Pancreas (tissue), 10 donors: ENCODE data around the gene ARHGEF40. TPM values are rescaled to one million over a fixed set of nuclear protein-coding genes. Genes with fewer than 3 reads are reported as not detected.
A peak's percentile ranks its signal among the peaks of the same experiment; 100 is the strongest.

Source experiments
- ATAC-seq, 4 donors: fragments of 200-7000 bp; cut with Tn5 transposase; one replicate each; pipeline versions ENCODE4 v1.8.0 to v1.9.1; 2020; ENCODE audit warnings: mild to moderate bottlenecking in 4 of 4, moderate library complexity in 4 of 4
- DNase-seq, 6 donors: peaks; one replicate each; pipeline ENCODE4 v3.0.0-alpha.2; 2020
- FAIRE-seq: peaks from 2 replicates; lab custom pipeline; 2012; peaks lifted over from hg19 to GRCh38; lab: Jason Lieb, UNC
- H3K27ac ChIP-seq, 4 donors: fragments of 200-600 bp; sonication (generic); 1 replicate in 3 of 4; 2 replicates in 1 of 4; pipeline versions ENCODE4 v1.5.0 to v1.8.0; 2020
- H3K27me3 ChIP-seq, 4 donors: fragments of 200-600 bp; one replicate each; pipeline ENCODE4 v1.8.0; 2021
- H3K36me3 ChIP-seq, 3 donors: fragments of 200-600 bp; sonication (generic) in 1 of 3; one replicate each; pipeline versions ENCODE4 v1.5.0 to v1.8.0; 2020 to 2021
- H3K4me1 ChIP-seq, 3 donors: fragments of 200-600 bp; one replicate each; pipeline ENCODE4 v1.8.0; 2021
- H3K4me3 ChIP-seq, 4 donors: fragments of 200-600 bp; sonication (generic) in 2 of 4; one replicate each; pipeline versions ENCODE4 v1.5.0 to v1.8.0; 2020 to 2021
- H3K9me3 ChIP-seq, 4 donors: fragments of 200-600 bp; one replicate each; pipeline ENCODE4 v1.8.0; 2021
- WGBS, 2 donors: extraction: QIAGEN DNeasy Blood & Tissue Kit; methylation state at CpG; one replicate each; pipeline ENCODE4 v1.1.7; 2013; 5-methylcytosine and 5-hydroxymethylcytosine counted together
- intact Hi-C, 3 donors: fragments of 100-400 bp; cut with DNase I; formaldehyde crosslinking; loops; one replicate each; pipeline versions ENCODE4 v1.11.1 to v1.14.2; 2022
- microRNA-seq, 2 donors: library from miRNA; unstranded; fragments of <30 nt; microRNA quantifications; one replicate each; pipeline versions ENCODE4 to v1.1.0, GENCODE V29; 2019 to 2020
- polyA plus RNA-seq, 2 donors: library from polyadenylated mRNA; stranded (reverse); fragments of 200-250 nt; gene quantifications; one replicate each; pipeline ENCODE4 v1.2.3, GENCODE V29; 2013
- total RNA-seq, 6 donors: library from RNA; stranded (reverse); fragmentation: NEBNext Ultra II Directional in 4 of 6; extraction: Animal tissue kit (Norgen Biotek cat#: 25700) in 4 of 6; gene quantifications; one replicate each; pipeline versions ENCODE4 v1.2.1 to v1.2.4, GENCODE V29; 2021 to 2023
- TF ChIP-seq, protein P1 (sequence below), 4 donors: fragments of 200-600 bp; sonication (generic) in 3 of 4; IDR thresholded peaks; one replicate each; pipeline versions ENCODE4 v1.5.0 to v1.8.0; 2021; ENCODE audit warnings: antibody characterized with exemption in 4 of 4
- donor health status: healthy with polysubstance abuse.
- donor health status: DM: no; HTN: no; CAD: no; lungs with moderate emphysema.
- donor health status: DM: no; HTN: no; CAD: no.
- donor health status: control.
- donor health status: control.
- donor health status: Bipolar disorder and iron deficiency.
- donor health status: DM: yes; HTN: yes; CAD: no.
- donor health status: DM: no; HTN: no; CAD: no.
- donor health status: DM: no; HTN: no; CAD: no.
- donor health status: DM: yes; HTN: yes; CAD: no.

ARHGEF40 gene
- total and polyA plus RNA-seq, 8 donors, result 24.5 to 77.0 (median 43.8) TPM

DNA sequence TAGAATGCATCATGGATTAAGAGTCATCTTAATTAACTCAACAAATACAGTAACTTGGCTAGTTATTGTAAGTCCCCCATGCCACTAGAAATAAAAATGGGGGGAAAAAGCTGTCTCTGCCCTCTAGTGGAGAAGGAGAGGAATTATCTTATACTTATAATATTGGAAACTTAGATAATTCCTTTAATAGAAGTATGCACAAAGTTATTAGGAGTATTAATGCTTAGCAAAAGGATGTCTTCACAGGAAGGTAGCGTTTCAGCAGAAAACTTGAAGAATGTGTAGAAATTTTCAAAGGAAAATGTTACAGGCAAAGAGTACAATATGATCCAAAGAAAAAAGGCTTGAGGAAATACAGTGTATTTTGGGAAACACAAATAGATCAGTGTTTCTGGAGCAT, 65.9 kb downstream of the ARHGEF40 start:
- TF ChIP-seq, protein P1, sequence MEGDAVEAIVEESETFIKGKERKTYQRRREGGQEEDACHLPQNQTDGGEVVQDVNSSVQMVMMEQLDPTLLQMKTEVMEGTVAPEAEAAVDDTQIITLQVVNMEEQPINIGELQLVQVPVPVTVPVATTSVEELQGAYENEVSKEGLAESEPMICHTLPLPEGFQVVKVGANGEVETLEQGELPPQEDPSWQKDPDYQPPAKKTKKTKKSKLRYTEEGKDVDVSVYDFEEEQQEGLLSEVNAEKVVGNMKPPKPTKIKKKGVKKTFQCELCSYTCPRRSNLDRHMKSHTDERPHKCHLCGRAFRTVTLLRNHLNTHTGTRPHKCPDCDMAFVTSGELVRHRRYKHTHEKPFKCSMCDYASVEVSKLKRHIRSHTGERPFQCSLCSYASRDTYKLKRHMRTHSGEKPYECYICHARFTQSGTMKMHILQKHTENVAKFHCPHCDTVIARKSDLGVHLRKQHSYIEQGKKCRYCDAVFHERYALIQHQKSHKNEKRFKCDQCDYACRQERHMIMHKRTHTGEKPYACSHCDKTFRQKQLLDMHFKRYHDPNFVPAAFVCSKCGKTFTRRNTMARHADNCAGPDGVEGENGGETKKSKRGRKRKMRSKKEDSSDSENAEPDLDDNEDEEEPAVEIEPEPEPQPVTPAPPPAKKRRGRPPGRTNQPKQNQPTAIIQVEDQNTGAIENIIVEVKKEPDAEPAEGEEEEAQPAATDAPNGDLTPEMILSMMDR (IDR thresholded peaks at IDR 0.05), result peak; percentile 24 to 47 (median 32)
- intact Hi-C loops, result no loop called here
- DNase-seq, result no peak
- Histone ChIP-seq H3K36me3 (no peaks in the 10 kb centered on the region), H3K27me3 (no peaks in the 10 kb centered on the region), H3K4me3 (no peak overlapping the region), H3K9me3 (no peaks in the 10 kb centered on the region), H3K4me1 (no peaks in the 10 kb centered on the region), H3K27ac (no peak overlapping the region)
- FAIRE-seq, result no peak
- 5 to 14% methylated on average over 1 of the region's 1 CpG for WGBS, 2 donors
- ATAC-seq, result no peak

Small RNA genes within 50 kb of the gene (microRNA-seq; reads per million reads assigned to microRNA genes)
- 0 reads per million in 2 donors for gene MIR6717

Other genes with a start within 250 kb of the ARHGEF40 start
- gene RNASE3, start 178.9 kb upstream of the ARHGEF40 start, total RNA-seq, result not detected
- gene RNASE3, start 178.9 kb upstream of the ARHGEF40 start, polyA plus RNA-seq, result not detected
- 1 to 10 TPM in 2 of 6 donors, under 1 TPM in 3, not detected in 1; 0.28 to 1.3 (median 0.72) TPM for gene RNASE2, start 114.8 kb upstream of the ARHGEF40 start, total RNA-seq
- under 1 TPM; 0.27 to 0.45 TPM for gene RNASE2, start 114.8 kb upstream of the ARHGEF40 start, polyA plus RNA-seq
- 10 to 100 TPM; 19.0 to 34.1 (median 25.6) TPM for gene METTL17, start 80.3 kb upstream of the ARHGEF40 start, total RNA-seq
- gene METTL17, start 80.3 kb upstream of the ARHGEF40 start, polyA plus RNA-seq, result 100 to 1,000 TPM in 1 of 2 donors, 10 to 100 TPM in 1; 61.2 to 103 TPM
- not detected for gene SLC39A2, start 71.0 kb upstream of the ARHGEF40 start, total RNA-seq
- under 1 TPM in 1 of 2 donors, not detected in 1; 0.09 TPM for gene SLC39A2, start 71.0 kb upstream of the ARHGEF40 start, polyA plus RNA-seq
- 10 to 100 TPM; 37.5 to 75.4 (median 47.4) TPM for gene NDRG2, start 45.2 kb upstream of the ARHGEF40 start, total RNA-seq
- 100 to 1,000 TPM; 104 to 159 TPM for gene NDRG2, start 45.2 kb upstream of the ARHGEF40 start, polyA plus RNA-seq
- gene TPPP2, start 40.1 kb upstream of the ARHGEF40 start, total RNA-seq, result under 1 TPM in 1 of 6 donors, not detected in 5; 0.23 TPM
- gene TPPP2, start 40.1 kb upstream of the ARHGEF40 start, polyA plus RNA-seq, result under 1 TPM; 0.46 to 0.59 TPM
- gene RNASE13, start 35.5 kb upstream of the ARHGEF40 start, total RNA-seq, result under 1 TPM in 2 of 6 donors, not detected in 4; 0.08 to 0.12 TPM
- gene RNASE13, start 35.5 kb upstream of the ARHGEF40 start, polyA plus RNA-seq, result under 1 TPM; 0.15 to 0.23 TPM
- gene RNASE7, start 27.9 kb upstream of the ARHGEF40 start, total RNA-seq, result under 1 TPM in 4 of 6 donors, not detected in 2; 0.23 to 0.78 (median 0.28) TPM
- gene RNASE7, start 27.9 kb upstream of the ARHGEF40 start, polyA plus RNA-seq, result under 1 TPM in 1 of 2 donors, not detected in 1; 0.11 TPM
- not detected for gene RNASE8, start 12.5 kb upstream of the ARHGEF40 start, total RNA-seq
- not detected for gene RNASE8, start 12.5 kb upstream of the ARHGEF40 start, polyA plus RNA-seq
- 10 to 100 TPM; 13.5 to 23.6 (median 16.1) TPM for gene ZNF219, start 28.4 kb downstream of the ARHGEF40 start, total RNA-seq
- gene ZNF219, start 28.4 kb downstream of the ARHGEF40 start, polyA plus RNA-seq, result 10 to 100 TPM; 19.8 to 20.5 TPM
- 1 to 10 TPM in 2 of 6 donors, under 1 TPM in 4; 0.16 to 1.6 (median 0.56) TPM for gene TMEM253, start 30.8 kb downstream of the ARHGEF40 start, total RNA-seq
- gene TMEM253, start 30.8 kb downstream of the ARHGEF40 start, polyA plus RNA-seq, result 1 to 10 TPM; 1.8 to 4.9 TPM
- not detected for gene OR5AU1, start 85.8 kb downstream of the ARHGEF40 start, total RNA-seq
- not detected for gene OR5AU1, start 85.8 kb downstream of the ARHGEF40 start, polyA plus RNA-seq
- gene HNRNPC, start 199.1 kb downstream of the ARHGEF40 start, total RNA-seq, result 100 to 1,000 TPM; 118 to 257 (median 175) TPM
- 100 to 1,000 TPM; 259 to 269 TPM for gene HNRNPC, start 199.1 kb downstream of the ARHGEF40 start, polyA plus RNA-seq
- under 1 TPM in 3 of 6 donors, not detected in 3; 0.16 to 0.23 (median 0.21) TPM for gene RPGRIP1, start 209.8 kb downstream of the ARHGEF40 start, total RNA-seq
- gene RPGRIP1, start 209.8 kb downstream of the ARHGEF40 start, polyA plus RNA-seq, result under 1 TPM; 0.08 to 0.31 TPM